Globus pallidus (tissue), 1 donor: Measurements from ENCODE around the gene CDHR5.

ENCODE experiments used
- DNase-seq: peaks from one replicate; pipeline ENCODE4 v3.0.0-alpha.2; 2015; ENCODE audit warnings: low spot score

Gene CDHR5

DNA sequence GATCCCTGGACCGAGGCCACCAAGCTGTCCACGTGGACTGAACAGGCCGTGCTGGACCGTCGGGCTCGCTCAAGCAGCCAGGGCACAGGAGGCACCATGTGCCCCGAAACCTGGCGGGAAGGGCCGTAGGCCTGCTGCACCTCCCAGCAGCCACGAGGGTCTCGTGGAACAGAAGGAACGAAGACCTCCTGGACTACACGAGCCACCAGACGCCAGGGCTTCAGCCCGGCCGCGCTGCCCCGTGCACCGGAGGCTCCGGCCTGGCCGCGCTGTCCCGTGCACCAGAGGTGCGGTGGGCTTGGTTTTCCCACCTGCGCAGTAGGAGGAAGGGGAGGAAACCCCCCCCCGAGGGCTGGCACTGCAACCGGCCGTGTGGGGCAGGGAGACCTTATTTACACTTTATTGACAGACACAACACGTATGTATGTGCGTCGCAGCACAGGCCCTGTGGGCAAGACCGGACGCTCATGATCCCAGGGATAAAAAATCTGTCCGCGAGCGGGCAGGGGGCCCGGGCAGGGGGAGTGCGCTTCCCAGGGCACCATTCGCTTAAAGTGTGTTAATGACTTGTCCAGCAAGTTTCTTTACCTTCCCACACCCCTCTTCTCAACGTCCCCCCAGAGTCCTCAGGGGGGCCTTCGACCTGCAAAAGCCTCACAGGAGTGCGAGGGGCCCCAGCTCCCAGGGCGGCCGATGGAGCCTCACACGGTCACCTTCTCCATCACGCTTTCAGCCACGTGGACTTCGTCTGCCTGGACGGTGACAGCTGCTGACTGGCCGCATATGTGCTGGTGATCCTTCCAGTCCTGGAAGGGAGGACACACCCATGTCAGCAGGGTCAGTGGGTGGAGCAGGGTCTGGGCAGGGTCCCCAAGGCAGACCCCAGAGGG is 19.3 kb upstream of the CDHR5 start:
- no peak for DNase-seq

- DNase-seq, result no peak
These were observed 18.6 kb upstream of the CDHR5 start for GRCh38 chr11:643366-643765.

- no peak for DNase-seq
These were observed 17.1 kb upstream of the CDHR5 start for GRCh38 chr11:641806-642370.

DNA sequence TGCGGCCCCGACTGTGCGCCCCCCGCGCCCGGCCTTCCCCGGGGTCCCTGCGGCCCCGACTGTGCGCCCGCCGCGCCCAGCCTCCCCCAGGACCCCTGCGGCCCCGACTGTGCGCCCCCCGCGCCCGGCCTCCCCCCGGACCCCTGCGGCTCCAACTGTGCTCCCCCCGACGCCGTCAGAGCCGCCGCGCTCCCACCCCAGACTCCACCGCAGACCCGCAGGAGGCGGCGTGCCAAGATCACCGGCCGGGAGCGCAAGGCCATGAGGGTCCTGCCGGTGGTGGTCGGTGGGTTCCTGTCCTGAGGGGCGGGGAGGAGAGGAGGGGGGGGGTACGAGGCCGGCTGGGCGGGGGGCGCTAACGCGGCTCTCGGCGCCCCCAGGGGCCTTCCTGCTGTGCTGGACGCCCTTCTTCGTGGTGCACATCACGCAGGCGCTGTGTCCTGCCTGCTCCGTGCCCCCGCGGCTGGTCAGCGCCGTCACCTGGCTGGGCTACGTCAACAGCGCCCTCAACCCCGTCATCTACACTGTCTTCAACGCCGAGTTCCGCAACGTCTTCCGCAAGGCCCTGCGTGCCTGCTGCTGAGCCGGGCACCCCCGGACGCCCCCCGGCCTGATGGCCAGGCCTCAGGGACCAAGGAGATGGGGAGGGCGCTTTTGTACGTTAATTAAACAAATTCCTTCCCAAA is 15.4 kb upstream of the CDHR5 start:
- no peak for DNase-seq

- DNase-seq, result no peak
These were observed 14.7 kb upstream of the CDHR5 start for GRCh38 chr11:639332-639955.

GRCh38 chr11:638631-639331 is 14.0 kb upstream of the CDHR5 start:
- DNase-seq, result no peak

DNA sequence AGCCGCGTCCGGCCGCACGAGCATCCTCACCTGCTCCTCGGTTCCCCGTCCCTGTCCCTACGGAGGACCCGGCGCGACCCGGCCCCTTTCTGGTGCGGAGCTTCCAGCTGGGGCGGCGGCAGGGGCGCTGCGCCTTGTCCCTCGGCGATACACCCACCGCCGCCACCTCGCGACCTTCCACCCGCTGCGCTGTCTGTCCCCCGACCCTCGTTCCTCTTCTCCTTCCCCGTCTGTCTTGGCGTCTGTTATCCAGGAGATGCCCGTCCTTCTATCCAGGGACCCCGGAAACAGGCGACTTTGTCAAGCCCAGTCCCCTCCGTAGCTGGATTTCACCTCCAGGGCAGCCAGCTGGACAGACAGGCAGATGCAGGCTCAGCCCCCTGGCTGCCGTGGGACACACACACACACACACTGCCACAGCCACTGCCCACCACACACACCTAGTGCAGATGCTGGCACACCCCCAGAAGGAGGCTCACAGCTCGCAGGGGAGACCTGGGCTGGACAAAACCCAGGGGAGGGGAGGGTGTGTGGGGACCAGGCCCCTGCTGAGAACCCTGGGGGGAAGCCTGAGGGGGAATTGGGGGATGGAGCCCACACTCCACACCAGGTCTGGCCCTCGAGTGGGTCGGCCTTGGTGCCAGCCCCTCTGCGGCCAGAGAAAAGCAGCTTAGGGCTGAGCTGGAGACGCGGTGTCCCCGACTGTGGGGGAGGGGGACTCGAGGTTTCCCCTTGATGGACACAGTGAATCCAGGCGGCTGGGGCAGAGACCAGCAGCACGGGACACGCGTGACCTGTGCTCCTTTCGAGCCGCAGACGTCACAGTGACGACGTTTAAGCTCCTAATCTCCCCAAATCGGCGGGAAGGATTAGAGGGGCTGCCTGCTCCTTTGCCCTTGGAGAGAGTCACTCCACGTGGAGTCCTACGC is 13.1 kb upstream of the CDHR5 start:
- DNase-seq, result no peak

DNA sequence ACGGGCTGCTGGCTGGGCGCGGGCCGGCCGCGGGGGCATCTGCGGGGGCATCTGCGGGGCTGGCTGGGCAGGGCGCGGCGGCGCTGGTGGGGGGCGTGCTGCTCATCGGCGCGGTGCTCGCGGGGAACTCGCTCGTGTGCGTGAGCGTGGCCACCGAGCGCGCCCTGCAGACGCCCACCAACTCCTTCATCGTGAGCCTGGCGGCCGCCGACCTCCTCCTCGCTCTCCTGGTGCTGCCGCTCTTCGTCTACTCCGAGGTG is 12.5 kb upstream of the CDHR5 start:
- DNase-seq, result no peak

GRCh38 chr11:636511-637332 is 12.0 kb upstream of the CDHR5 start, which contains the start of gene DRD4:
Gene DRD4 (plus strand): TSS chr11:637269. CDS start chr11:637305, 36 bp downstream.
- DNase-seq, result no peak

- DNase-seq, result no peak
These were observed 11.3 kb upstream of the CDHR5 start for GRCh38 chr11:635945-636510.

DNA sequence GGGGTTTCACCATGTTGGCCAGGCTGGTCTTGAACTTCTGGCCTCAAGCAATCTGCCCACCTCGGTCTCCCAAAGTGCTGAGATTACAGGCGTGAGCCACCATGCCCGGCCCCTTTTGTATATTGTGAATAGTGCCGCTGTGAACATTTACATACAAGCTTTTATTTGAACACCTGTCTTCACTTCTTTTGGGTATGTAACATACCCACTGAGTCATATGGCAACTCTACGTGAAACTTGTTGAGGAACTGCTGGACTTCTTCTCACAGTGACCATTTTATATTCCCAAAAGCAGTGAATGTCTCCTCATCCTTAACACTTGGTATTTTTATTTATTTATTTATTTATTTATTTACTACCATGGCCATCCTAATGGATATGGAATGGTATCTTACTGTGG is 6.1 kb upstream of the CDHR5 start:
- no peak for DNase-seq

DNA sequence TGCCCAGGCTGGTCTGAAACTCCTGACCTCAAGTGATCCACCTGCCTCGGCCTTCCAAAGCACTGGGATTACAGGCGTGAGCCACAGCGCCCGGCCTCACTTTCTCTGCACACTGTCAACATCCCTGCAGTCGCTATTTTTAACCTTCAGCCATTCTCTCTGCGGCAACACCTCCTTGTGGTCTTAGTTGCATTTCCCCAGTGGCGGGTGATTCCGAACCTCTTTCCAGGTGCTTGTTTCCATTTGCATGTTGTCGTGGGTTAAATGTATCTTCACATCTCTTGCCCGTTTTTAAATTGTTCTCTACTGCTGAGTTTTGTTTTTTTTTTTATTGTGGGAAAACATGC is 4.5 kb upstream of the CDHR5 start:
- DNase-seq, result no peak

- DNase-seq, result no peak
These were observed 3.3 kb upstream of the CDHR5 start for GRCh38 chr11:628056-628455.

GRCh38 chr11:627308-627576 is 2.5 kb upstream of the CDHR5 start:
- no peak for DNase-seq

DNA sequence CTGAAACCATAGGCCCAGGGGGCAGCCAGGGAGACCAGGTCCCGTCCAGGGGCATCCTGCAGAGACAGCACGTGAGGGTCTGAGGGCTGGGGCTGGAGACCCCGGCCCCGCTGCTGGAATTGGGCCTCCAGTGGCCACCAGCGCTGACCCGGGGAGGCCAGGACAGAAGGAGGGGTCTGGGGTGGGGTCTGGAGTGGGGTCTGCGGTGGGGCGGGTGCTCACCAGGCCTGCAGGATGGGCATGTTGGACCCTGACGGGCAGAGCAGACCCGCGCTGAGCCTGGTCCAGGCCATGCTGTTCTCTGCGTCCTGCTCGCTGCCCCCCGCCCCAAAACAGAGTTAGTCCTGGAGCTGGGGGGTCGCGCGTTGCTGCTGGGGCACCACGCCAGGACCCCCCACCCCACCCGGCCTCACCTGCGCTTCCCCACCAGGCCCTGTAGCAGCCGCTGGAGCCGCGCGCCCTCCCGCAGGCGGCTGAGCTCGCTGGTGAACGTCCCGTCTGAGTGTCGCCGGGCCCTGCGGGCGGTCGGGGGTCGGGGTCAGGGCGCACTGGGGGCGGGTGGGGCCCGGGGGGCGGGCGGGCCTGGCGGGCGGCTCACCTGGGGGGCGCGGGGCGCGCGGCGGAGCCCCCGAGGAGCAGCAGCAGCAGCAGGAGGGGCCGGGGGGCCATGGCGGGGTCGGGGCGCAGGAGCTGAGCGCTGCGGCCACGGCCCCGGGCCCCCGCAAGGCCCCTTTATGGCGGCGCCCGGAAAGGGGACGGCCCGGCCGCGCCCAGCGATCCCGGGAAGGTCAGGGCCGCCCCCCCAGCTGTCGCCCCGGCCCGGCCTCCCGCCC is 1.9 kb upstream of the CDHR5 start, which contains the start of gene SCT:
Gene SCT (minus strand): TSS at position 707 of the 833 bp plus-strand sequence. CDS start 38 bp downstream, at position 669.
- DNase-seq, result no peak

DNA sequence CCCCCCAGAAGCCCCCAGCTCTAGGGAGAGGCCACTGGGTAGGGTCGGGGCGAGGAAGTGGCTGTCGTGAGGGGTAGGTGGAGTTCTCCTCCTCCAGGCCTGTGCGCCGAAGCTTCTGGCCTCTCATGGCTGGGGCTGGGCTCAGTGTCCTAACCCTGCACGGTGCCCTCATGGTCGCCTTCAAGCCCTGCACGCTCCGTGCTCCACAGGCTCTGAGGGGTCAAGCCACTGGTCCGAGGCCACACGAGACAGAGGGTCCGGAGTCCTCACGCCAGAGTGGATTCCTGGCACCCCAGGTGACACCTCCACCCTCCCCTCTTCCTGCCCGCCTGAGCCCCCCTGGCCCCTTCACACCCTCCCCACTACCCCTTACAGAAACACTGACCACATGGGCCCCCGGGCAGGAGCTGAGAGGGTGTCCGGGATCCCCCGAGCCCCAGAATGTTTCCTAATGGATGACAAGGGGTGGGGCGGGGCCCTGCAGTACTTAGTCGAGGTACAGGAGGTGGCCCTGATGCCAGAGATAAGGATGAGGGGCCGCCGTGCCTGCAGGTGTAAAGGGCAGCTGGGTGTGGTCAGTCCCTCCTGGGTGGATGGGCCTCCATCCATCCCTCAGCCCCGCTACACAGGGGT is 997 bp upstream of the CDHR5 start:
- no peak for DNase-seq

DNA sequence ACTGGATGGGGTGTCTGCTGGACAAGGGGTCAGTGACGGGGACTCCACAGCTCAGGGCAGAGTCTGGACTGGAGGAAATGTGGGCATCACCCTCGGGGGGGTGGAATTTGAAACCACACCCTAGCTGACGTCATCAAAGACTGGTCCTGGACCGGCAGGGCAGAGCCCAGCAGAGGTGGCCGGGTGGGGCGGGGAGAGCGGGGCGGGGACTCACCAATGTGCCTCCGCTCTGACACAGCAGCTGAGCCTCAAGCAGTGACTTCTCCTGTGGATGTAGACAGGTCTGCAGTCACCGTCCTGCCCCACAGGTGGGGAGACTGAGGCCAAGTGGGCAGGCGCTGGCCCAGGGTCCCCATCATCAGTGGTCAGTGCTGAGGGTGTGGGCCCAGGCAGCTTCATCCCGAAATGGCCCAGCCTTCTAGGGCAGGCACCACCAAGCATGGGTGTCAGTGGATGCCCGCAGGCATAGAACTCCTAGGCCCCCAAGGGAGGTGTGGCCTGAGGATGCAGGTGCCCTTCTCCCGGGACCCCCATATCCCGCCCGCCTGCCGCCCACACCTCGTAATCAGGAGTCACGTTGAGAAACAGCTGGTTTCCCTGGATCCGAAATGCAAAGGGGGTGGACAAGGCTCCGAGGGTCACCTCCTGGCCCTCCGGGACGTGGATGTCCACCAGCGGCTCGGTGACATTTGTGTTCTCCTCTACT is 603 bp downstream of the CDHR5 start:
- DNase-seq, result no peak

GRCh38 chr11:623349-623869 is 1.3 kb downstream of the CDHR5 start:
- DNase-seq, result no peak
